ENCODE measurements around the gene DNASE1L3. TPM values are rescaled to one million over a fixed set of nuclear protein-coding genes. Genes with fewer than 3 reads are reported as not detected.
"Not testable (repeated sequence)": the region's sequence is repeated elsewhere in the genome, so short reads cannot be mapped to it uniquely, and the experiment has no call there.

The DNASE1L3 gene
- total and polyA plus RNA-seq, 11 donors: 0.44 to 4.1 (median 1.2) TPM

- no peak for ATAC-seq
Observed at GRCh38 chr3:58230876-58231552, 20.2 kb upstream of the DNASE1L3 start.

GRCh38 chr3:58227933-58228332, 17.2 kb upstream of the DNASE1L3 start:
- DNase-seq; H3K36me3 ChIP-seq; intact Hi-C loops (cut with DNase I); H3K4me3 ChIP-seq; H3K9me3 ChIP-seq; H3K27me3 ChIP-seq; ATAC-seq; H3K4me1 ChIP-seq; H3K27ac ChIP-seq: not testable (repeated sequence)
- WGBS, 4 donors: 92 to 96% (median 94%) methylated on average over 3 of the region's 3 CpGs

More at GRCh38 chr3:58230876-58231552, 20.2 kb upstream of the DNASE1L3 start:
- DNase-seq: no peak
- peaks cover 0 to 4% (median 0%) of the 10 kb centered on the region in 12 donors for H3K4me1 ChIP-seq
- no peak overlapping the region for H3K4me3 ChIP-seq
- H3K27ac ChIP-seq: no peak overlapping the region
- 0 to 69% (median 0%) methylated on average over 1 of the region's 1 CpG for WGBS, 4 donors
- H3K27me3 ChIP-seq: no peaks in the 10 kb centered on the region
- intact Hi-C loops (cut with DNase I): no loop called here
- TF ChIP-seq POLR2A (IDR thresholded peaks at IDR 0.05) (no peak), CTCF (IDR thresholded peaks at IDR 0.05) (no peak)
- H3K36me3 ChIP-seq: no peaks in the 10 kb centered on the region
- no peaks in the 10 kb centered on the region for H3K9me3 ChIP-seq

GRCh38 chr3:58223855-58224254, 13.1 kb upstream of the DNASE1L3 start:
- Histone ChIP-seq H3K9me3 (no peaks in the 10 kb centered on the region), H3K4me1 (peaks cover 0 to 7% (median 0%) of the 10 kb centered on the region in 12 donors), H3K36me3 (no peaks in the 10 kb centered on the region), H3K27ac (no peak overlapping the region), H3K27me3 (no peaks in the 10 kb centered on the region), H3K4me3 (no peak overlapping the region)
- intact Hi-C loops (cut with DNase I): loop anchor here in 1 of 10 donors (5.0 kb wide), 1 partner anchor 37 kb away; no protein-coding TSS in a partner anchor
- DNase-seq: no peak
- ATAC-seq: no peak
- TF ChIP-seq POLR2A (IDR thresholded peaks at IDR 0.05) (no peak), CTCF (IDR thresholded peaks at IDR 0.05) (no peak)
- 91 to 97% (median 93%) methylated on average over 4 of the region's 4 CpGs for WGBS, 4 donors

- H3K36me3 ChIP-seq: no peaks in the 10 kb centered on the region
- H3K9me3 ChIP-seq: no peaks in the 10 kb centered on the region
- ATAC-seq (no peak), DNase-seq (no peak)
- no peak overlapping the region for H3K4me3 ChIP-seq
- H3K4me1 ChIP-seq: peaks cover 0 to 20% (median 5%) of the 10 kb centered on the region in 12 donors
- no peak overlapping the region for H3K27ac ChIP-seq
- H3K27me3 ChIP-seq: no peaks in the 10 kb centered on the region
- WGBS, 4 donors: 70 to 79% (median 79%) methylated on average over 8 of the region's 8 CpGs
- intact Hi-C loops (cut with DNase I): loop anchor here in 1 of 10 donors (5.0 kb wide), 1 partner anchor 35 kb away; no protein-coding TSS in a partner anchor
- TF ChIP-seq POLR2A (IDR thresholded peaks at IDR 0.05): no peak
- TF ChIP-seq CTCF (IDR thresholded peaks at IDR 0.05): no peak
Observed at GRCh38 chr3:58222161-58222724, 11.5 kb upstream of the DNASE1L3 start.

All from heart left ventricle (tissue), 16 donors.